WTC11 (cell line): ENCODE data around the gene SPINK7. TPM values are rescaled to one million over a fixed set of nuclear protein-coding genes. Genes with fewer than 3 reads are reported as not detected.

Source experiments
- ATAC-seq: fragments of 200-7000 bp; cut with Tn5 transposase; 2 replicates; pipeline ENCODE4 v1.10.0; 2021; ENCODE audit warnings: mild to moderate bottlenecking, moderate library complexity
- CTCF ChIA-PET: fragments of 300-600 bp; sonication (Branson Sonifier 250); formaldehyde crosslinking; loops from one replicate; lab custom pipeline; 2021; ENCODE audit warnings: antibody characterized with exemption; lab: Charles Lee
- POLR2A ChIA-PET: fragments of 350-600 bp; sonication (Branson Sonifier 250); formaldehyde crosslinking; loops from one replicate; lab custom pipeline; 2021; ENCODE audit warnings: antibody characterized with exemption; lab: Charles Lee
- DNase-seq: peaks from one replicate; pipeline ENCODE4 v3.0.0; 2021; ENCODE audit warnings: low spot score
- H3K27ac Mint-ChIP-seq: 2 replicates; pipeline ENCODE4 v1.8.0; 2021; ENCODE audit warnings: mixed read lengths
- H3K27me3 Mint-ChIP-seq: 2 replicates; pipeline ENCODE4 v1.8.0; 2021; ENCODE audit warnings: low read depth, mild to moderate bottlenecking, moderate library complexity, mixed read lengths
- H3K36me3 Mint-ChIP-seq: 2 replicates; pipeline ENCODE4 v1.8.0; 2021; ENCODE audit warnings: mixed read lengths
- H3K4me1 Mint-ChIP-seq: 2 replicates; pipeline ENCODE4 v1.8.0; 2022; ENCODE audit warnings: mixed read lengths
- H3K4me3 Mint-ChIP-seq: 2 replicates; pipeline ENCODE4 v1.8.0; 2021; ENCODE audit warnings: mild to moderate bottlenecking, moderate library complexity, mixed read lengths
- H3K9me3 Mint-ChIP-seq: 2 replicates; pipeline ENCODE4 v1.8.0; 2021; ENCODE audit warnings: mixed read lengths
- ATF1 ChIP-seq: sonication (generic); formaldehyde crosslinking; IDR thresholded peaks from 2 replicates; pipeline ENCODE4 v1.8.1; 2023; ENCODE audit warnings: mild to moderate bottlenecking, moderate library complexity, missing genetic modification reagents
- GABPB1 ChIP-seq: sonication (generic); formaldehyde crosslinking; IDR thresholded peaks from 2 replicates; pipeline ENCODE4 v1.8.1; 2023; ENCODE audit warnings: mild to moderate bottlenecking, missing genetic modification reagents
- GTF2I ChIP-seq: fragments of 250-450 bp; sonication (Bioruptor Pico); conservative IDR thresholded peaks from 2 replicates; pipeline ENCODE4 v1.4.0; 2021; ENCODE audit warnings: mild to moderate bottlenecking
- NFATC4 ChIP-seq: fragments of 250-450 bp; sonication (Bioruptor Pico); IDR thresholded peaks from 2 replicates; pipeline ENCODE4 v1.9.0; 2021; ENCODE audit warnings: mild to moderate bottlenecking
- NFE2L1 ChIP-seq: sonication (generic); formaldehyde crosslinking; IDR thresholded peaks from 2 replicates; pipeline ENCODE4 v1.8.1; 2023; ENCODE audit warnings: missing genetic modification reagents
- TEAD1 ChIP-seq: sonication (generic); formaldehyde crosslinking; IDR thresholded peaks from 2 replicates; pipeline ENCODE4 v1.8.0; 2022; ENCODE audit warnings: mild to moderate bottlenecking, missing genetic modification reagents
- ZBTB21 ChIP-seq: sonication (generic); formaldehyde crosslinking; IDR thresholded peaks from 2 replicates; pipeline ENCODE4 v1.8.1; 2023; ENCODE audit warnings: mild to moderate bottlenecking, missing genetic modification reagents, borderline replicate concordance
- ZNF219 ChIP-seq: sonication (generic); formaldehyde crosslinking; IDR thresholded peaks from 2 replicates; pipeline ENCODE4 v1.8.0; 2023; ENCODE audit warnings: missing genetic modification reagents, mild to moderate bottlenecking, borderline replicate concordance
- ZNF263 ChIP-seq: sonication (generic); formaldehyde crosslinking; IDR thresholded peaks from 2 replicates; pipeline ENCODE4 v1.8.1; 2022; ENCODE audit warnings: low read depth, mild to moderate bottlenecking, moderate library complexity, missing genetic modification reagents
- ZNF317 ChIP-seq: sonication (generic); formaldehyde crosslinking; IDR thresholded peaks from 2 replicates; pipeline ENCODE4 v1.8.1; 2023; ENCODE audit warnings: low read depth, mild to moderate bottlenecking, moderate library complexity, missing genetic modification reagents, borderline replicate concordance
- total RNA-seq: library from RNA; stranded (reverse); gene quantifications from 3 replicates; pipeline ENCODE4 v1.2.3, GENCODE V29; 2021
- TF ChIP-seq, protein P1 (sequence below): sonication (generic); formaldehyde crosslinking; conservative IDR thresholded peaks from 2 replicates; pipeline ENCODE4 v1.8.1; 2023; ENCODE audit warnings: mild to moderate bottlenecking, low read depth, missing genetic modification reagents, moderate library complexity
- TF ChIP-seq, protein P2 (sequence below): sonication (generic); formaldehyde crosslinking; IDR thresholded peaks from 2 replicates; pipeline ENCODE4 v1.8.0; 2022; ENCODE audit warnings: mild to moderate bottlenecking, missing genetic modification reagents
- TF ChIP-seq, protein P3 (sequence below): fragments of 250-450 bp; sonication (Bioruptor Pico); IDR thresholded peaks from 2 replicates; pipeline ENCODE4 v1.8.0; 2021; ENCODE audit warnings: mild to moderate bottlenecking
- TF ChIP-seq, protein P4 (sequence below): fragments of 250-450 bp; sonication (Bioruptor Pico); IDR thresholded peaks from 2 replicates; pipeline ENCODE4 v1.9.0; 2021; ENCODE audit warnings: mild to moderate bottlenecking
- TF ChIP-seq, protein P5 (sequence below): fragments of 250-450 bp; sonication (Bioruptor Pico); IDR thresholded peaks from 2 replicates; pipeline ENCODE4 v1.9.0; 2021; ENCODE audit warnings: mild to moderate bottlenecking
- TF ChIP-seq, protein P6 (sequence below): sonication (generic); formaldehyde crosslinking; IDR thresholded peaks from 2 replicates; pipeline ENCODE4 v1.8.1; 2023; ENCODE audit warnings: mild to moderate bottlenecking, missing genetic modification reagents
- TF ChIP-seq, protein P7 (sequence below): sonication (generic); formaldehyde crosslinking; IDR thresholded peaks from 2 replicates; pipeline ENCODE4 v1.8.1; 2023; ENCODE audit warnings: mild to moderate bottlenecking, moderate library complexity, missing genetic modification reagents

SPINK7 gene
- total RNA-seq, 1 experiment from 2014 or later: not detected

DNA sequence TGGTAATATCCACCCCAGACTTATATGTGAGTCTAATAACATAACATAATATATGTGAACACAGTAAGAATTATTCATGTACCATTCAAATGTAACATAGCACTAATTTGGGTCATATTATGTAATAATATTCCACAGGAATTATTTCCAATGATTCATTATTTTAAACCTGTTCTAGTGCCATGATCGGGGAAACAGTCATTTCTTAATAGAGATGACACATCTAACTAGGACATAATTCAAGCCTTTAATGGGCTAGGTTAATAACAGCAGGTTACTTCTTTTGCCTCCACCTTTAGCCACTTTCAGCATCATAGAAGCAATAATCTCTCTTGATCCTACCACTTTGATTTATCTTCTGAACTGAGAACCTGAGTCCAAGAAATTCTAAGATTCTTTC, 35.5 kb downstream of the SPINK7 start:
- H3K4me3 Mint-ChIP-seq: no peak overlapping the region
- POLR2A ChIA-PET: no interaction called here
- no peak for ATAC-seq
- no peaks in the 10 kb centered on the region for H3K36me3 Mint-ChIP-seq
- no peak overlapping the region for H3K27ac Mint-ChIP-seq
- H3K27me3 Mint-ChIP-seq: no peaks in the 10 kb centered on the region; the same call in none of the 2 replicates
- TF ChIP-seq, protein P1, sequence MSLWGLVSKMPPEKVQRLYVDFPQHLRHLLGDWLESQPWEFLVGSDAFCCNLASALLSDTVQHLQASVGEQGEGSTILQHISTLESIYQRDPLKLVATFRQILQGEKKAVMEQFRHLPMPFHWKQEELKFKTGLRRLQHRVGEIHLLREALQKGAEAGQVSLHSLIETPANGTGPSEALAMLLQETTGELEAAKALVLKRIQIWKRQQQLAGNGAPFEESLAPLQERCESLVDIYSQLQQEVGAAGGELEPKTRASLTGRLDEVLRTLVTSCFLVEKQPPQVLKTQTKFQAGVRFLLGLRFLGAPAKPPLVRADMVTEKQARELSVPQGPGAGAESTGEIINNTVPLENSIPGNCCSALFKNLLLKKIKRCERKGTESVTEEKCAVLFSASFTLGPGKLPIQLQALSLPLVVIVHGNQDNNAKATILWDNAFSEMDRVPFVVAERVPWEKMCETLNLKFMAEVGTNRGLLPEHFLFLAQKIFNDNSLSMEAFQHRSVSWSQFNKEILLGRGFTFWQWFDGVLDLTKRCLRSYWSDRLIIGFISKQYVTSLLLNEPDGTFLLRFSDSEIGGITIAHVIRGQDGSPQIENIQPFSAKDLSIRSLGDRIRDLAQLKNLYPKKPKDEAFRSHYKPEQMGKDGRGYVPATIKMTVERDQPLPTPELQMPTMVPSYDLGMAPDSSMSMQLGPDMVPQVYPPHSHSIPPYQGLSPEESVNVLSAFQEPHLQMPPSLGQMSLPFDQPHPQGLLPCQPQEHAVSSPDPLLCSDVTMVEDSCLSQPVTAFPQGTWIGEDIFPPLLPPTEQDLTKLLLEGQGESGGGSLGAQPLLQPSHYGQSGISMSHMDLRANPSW (CRISPR knock-in tag): no peak
- TF ChIP-seq, protein P2, sequence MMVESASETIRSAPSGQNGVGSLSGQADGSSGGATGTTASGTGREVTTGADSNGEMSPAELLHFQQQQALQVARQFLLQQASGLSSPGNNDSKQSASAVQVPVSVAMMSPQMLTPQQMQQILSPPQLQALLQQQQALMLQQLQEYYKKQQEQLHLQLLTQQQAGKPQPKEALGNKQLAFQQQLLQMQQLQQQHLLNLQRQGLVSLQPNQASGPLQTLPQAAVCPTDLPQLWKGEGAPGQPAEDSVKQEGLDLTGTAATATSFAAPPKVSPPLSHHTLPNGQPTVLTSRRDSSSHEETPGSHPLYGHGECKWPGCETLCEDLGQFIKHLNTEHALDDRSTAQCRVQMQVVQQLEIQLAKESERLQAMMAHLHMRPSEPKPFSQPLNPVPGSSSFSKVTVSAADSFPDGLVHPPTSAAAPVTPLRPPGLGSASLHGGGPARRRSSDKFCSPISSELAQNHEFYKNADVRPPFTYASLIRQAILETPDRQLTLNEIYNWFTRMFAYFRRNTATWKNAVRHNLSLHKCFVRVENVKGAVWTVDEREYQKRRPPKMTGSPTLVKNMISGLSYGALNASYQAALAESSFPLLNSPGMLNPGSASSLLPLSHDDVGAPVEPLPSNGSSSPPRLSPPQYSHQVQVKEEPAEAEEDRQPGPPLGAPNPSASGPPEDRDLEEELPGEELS: no peak
- TF ChIP-seq, protein P3, sequence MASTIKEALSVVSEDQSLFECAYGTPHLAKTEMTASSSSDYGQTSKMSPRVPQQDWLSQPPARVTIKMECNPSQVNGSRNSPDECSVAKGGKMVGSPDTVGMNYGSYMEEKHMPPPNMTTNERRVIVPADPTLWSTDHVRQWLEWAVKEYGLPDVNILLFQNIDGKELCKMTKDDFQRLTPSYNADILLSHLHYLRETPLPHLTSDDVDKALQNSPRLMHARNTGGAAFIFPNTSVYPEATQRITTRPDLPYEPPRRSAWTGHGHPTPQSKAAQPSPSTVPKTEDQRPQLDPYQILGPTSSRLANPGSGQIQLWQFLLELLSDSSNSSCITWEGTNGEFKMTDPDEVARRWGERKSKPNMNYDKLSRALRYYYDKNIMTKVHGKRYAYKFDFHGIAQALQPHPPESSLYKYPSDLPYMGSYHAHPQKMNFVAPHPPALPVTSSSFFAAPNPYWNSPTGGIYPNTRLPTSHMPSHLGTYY (CRISPR knock-in tag): no peak
- no peaks in the 10 kb centered on the region for H3K9me3 Mint-ChIP-seq
- no peak for DNase-seq
- CTCF ChIA-PET: no interaction called here
- H3K4me1 Mint-ChIP-seq: no peaks in the 10 kb centered on the region

DNA sequence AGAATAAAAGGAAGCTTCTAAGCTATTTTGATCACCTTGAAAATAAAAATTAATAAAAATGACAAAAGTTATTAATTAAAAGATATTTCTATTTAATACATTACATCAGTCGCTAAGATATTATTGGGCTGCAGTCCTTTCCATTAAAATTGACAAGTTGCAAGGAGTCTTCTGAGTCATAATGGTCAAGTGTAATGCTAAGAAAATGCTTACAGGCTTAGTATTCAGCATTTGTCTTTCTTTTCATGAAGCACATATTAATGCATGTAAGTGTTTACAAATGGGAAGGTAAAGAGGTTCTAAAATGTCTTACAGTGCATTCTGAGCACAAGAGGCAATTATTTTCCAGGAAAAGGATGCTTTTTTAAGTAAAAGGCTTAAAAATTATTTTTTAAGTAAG, 40.5 kb downstream of the SPINK7 start:
- Mint-ChIP-seq H3K9me3 (no peaks in the 10 kb centered on the region), H3K4me1 (no peaks in the 10 kb centered on the region), H3K4me3 (no peak overlapping the region), H3K36me3 (no peaks in the 10 kb centered on the region)
- DNase-seq: no peak
- no peak for ATAC-seq
- TF ChIP-seq, protein P4, sequence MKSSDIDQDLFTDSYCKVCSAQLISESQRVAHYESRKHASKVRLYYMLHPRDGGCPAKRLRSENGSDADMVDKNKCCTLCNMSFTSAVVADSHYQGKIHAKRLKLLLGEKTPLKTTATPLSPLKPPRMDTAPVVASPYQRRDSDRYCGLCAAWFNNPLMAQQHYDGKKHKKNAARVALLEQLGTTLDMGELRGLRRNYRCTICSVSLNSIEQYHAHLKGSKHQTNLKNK (CRISPR knock-in tag): no peak
- TF ChIP-seq ZNF317 (CRISPR knock-in tag): no peak
- no peak for TF ChIP-seq ZNF263 (CRISPR knock-in tag)
- TF ChIP-seq, protein P5, sequence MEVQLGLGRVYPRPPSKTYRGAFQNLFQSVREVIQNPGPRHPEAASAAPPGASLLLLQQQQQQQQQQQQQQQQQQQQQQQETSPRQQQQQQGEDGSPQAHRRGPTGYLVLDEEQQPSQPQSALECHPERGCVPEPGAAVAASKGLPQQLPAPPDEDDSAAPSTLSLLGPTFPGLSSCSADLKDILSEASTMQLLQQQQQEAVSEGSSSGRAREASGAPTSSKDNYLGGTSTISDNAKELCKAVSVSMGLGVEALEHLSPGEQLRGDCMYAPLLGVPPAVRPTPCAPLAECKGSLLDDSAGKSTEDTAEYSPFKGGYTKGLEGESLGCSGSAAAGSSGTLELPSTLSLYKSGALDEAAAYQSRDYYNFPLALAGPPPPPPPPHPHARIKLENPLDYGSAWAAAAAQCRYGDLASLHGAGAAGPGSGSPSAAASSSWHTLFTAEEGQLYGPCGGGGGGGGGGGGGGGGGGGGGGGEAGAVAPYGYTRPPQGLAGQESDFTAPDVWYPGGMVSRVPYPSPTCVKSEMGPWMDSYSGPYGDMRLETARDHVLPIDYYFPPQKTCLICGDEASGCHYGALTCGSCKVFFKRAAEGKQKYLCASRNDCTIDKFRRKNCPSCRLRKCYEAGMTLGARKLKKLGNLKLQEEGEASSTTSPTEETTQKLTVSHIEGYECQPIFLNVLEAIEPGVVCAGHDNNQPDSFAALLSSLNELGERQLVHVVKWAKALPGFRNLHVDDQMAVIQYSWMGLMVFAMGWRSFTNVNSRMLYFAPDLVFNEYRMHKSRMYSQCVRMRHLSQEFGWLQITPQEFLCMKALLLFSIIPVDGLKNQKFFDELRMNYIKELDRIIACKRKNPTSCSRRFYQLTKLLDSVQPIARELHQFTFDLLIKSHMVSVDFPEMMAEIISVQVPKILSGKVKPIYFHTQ: no peak
- TF ChIP-seq ATF1 (CRISPR knock-in tag): no peak
- no peak for TF ChIP-seq GABPB1 (CRISPR knock-in tag)
- no peak for TF ChIP-seq ZBTB21 (CRISPR knock-in tag)
- TF ChIP-seq NFE2L1 (CRISPR knock-in tag): no peak
- no peak for TF ChIP-seq NFATC4 (CRISPR knock-in tag)
- TF ChIP-seq, protein P1 (CRISPR knock-in tag): no peak
- TF ChIP-seq GTF2I (CRISPR knock-in tag): no peak
- TF ChIP-seq, protein P6, sequence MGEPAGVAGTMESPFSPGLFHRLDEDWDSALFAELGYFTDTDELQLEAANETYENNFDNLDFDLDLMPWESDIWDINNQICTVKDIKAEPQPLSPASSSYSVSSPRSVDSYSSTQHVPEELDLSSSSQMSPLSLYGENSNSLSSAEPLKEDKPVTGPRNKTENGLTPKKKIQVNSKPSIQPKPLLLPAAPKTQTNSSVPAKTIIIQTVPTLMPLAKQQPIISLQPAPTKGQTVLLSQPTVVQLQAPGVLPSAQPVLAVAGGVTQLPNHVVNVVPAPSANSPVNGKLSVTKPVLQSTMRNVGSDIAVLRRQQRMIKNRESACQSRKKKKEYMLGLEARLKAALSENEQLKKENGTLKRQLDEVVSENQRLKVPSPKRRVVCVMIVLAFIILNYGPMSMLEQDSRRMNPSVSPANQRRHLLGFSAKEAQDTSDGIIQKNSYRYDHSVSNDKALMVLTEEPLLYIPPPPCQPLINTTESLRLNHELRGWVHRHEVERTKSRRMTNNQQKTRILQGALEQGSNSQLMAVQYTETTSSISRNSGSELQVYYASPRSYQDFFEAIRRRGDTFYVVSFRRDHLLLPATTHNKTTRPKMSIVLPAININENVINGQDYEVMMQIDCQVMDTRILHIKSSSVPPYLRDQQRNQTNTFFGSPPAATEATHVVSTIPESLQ (CRISPR knock-in tag): no peak
- TF ChIP-seq, protein P7, sequence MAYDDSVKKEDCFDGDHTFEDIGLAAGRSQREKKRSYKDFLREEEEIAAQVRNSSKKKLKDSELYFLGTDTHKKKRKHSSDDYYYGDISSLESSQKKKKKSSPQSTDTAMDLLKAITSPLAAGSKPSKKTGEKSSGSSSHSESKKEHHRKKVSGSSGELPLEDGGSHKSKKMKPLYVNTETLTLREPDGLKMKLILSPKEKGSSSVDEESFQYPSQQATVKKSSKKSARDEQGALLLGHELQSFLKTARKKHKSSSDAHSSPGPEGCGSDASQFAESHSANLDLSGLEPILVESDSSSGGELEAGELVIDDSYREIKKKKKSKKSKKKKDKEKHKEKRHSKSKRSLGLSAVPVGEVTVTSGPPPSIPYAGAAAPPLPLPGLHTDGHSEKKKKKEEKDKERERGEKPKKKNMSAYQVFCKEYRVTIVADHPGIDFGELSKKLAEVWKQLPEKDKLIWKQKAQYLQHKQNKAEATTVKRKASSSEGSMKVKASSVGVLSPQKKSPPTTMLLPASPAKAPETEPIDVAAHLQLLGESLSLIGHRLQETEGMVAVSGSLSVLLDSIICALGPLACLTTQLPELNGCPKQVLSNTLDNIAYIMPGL: no peak
- TF ChIP-seq ZNF219 (CRISPR knock-in tag): no peak
- TF ChIP-seq TEAD1 (CRISPR knock-in tag): no peak
- TF ChIP-seq, all 79 proteins: peak for 0
- Mint-ChIP-seq H3K27ac (no peak overlapping the region), H3K27me3 (no peaks in the 10 kb centered on the region; the same call in none of the 2 replicates)
- ChIA-PET POLR2A (no interaction called here), CTCF (no interaction called here)
